ENCODE data around the gene PRORP. TPM values are rescaled to one million over a fixed set of nuclear protein-coding genes. Genes with fewer than 3 reads are reported as not detected.

The PRORP gene
- total RNA-seq, 2 donors from 2014 or later: 17.1 to 20.0 TPM

GRCh38 chr14:35167496-35167895 is 45.1 kb downstream of the PRORP start:
- no peak for DNase-seq
- ATAC-seq: no peak
- intact Hi-C loops (cut with DNase I): no loop called here

Other genes with a start within 250 kb of the PRORP start
- 10 to 100 TPM in 1 of 2 donors, 1 to 10 TPM in 1; 8.2 to 13.8 TPM for gene BAZ1A, start 247.2 kb upstream of the PRORP start, total RNA-seq
- 10 to 100 TPM; 28.6 to 38.2 TPM for gene SRP54, start 139.6 kb upstream of the PRORP start, total RNA-seq
- gene FAM177A1, start 76.3 kb upstream of the PRORP start, total RNA-seq: 10 to 100 TPM; 40.4 to 88.2 TPM
- 10 to 100 TPM; 24.4 to 24.6 TPM for gene PPP2R3C, start 562 bp upstream of the PRORP start, total RNA-seq
- 100 to 1,000 TPM; 131 to 165 TPM for gene PSMA6, start 169.8 kb downstream of the PRORP start, total RNA-seq

All from left cardiac atrium (tissue), 4 donors.